Neural cell (in vitro differentiated cells): Measurements from ENCODE around the gene NT5C.

Experiments used
- CTCF ChIP-seq: fragments of 450-650 bp; IDR thresholded peaks from 2 replicates; pipeline ENCODE4 v1.5.1; 2014; ENCODE audit warnings: antibody characterized with exemption, mild to moderate bottlenecking, moderate library complexity; ENCODE audit not compliant: poor library complexity, severe bottlenecking
- EP300 ChIP-seq: fragments of 450-650 bp; conservative IDR thresholded peaks from 2 replicates; pipeline ENCODE4 v1.6.1; 2014; ENCODE audit warnings: antibody characterized with exemption, mild to moderate bottlenecking, moderate library complexity; ENCODE audit not compliant: poor library complexity, severe bottlenecking
- EZH2 ChIP-seq: fragments of 200-600, 300-800 bp; shearing (Covaris generic), sonication (generic); IDR thresholded peaks from 2 replicates; pipeline ENCODE4 v1.6.1; 2014; ENCODE audit warnings: antibody characterized with exemption, low read length, borderline replicate concordance, mild to moderate bottlenecking; ENCODE audit not compliant: insufficient read depth, poor library complexity, severe bottlenecking
- MXI1 ChIP-seq: fragments of 450-650 bp; conservative IDR thresholded peaks from 2 replicates; pipeline ENCODE4 v1.6.1; 2014; ENCODE audit warnings: antibody characterized with exemption, mild to moderate bottlenecking; ENCODE audit not compliant: poor library complexity, severe bottlenecking
- POLR2AphosphoS5 ChIP-seq: IDR thresholded peaks from 2 replicates; pipeline ENCODE4 v1.6.1; 2012
- RAD21 ChIP-seq: fragments of 450-650 bp; conservative IDR thresholded peaks from 2 replicates; pipeline ENCODE4 v1.6.1; 2014; ENCODE audit warnings: antibody characterized with exemption, mild to moderate bottlenecking, moderate library complexity
- REST ChIP-seq: IDR thresholded peaks from 2 replicates; pipeline ENCODE4 v1.6.1; 2012; ENCODE audit warnings: borderline replicate concordance
- SMC3 ChIP-seq: fragments of 450-650 bp; conservative IDR thresholded peaks from 2 replicates; pipeline ENCODE4 v1.6.1; 2014; ENCODE audit warnings: antibody characterized with exemption, mild to moderate bottlenecking, moderate library complexity; ENCODE audit not compliant: poor library complexity
- TAF1 ChIP-seq: IDR thresholded peaks from 2 replicates; pipeline ENCODE4 v1.6.1; 2012; ENCODE audit warnings: low read depth

GRCh38 chr17:75176625-75177024, 45.1 kb upstream of the NT5C start:
- no peak for TF ChIP-seq CTCF
- TF ChIP-seq POLR2AphosphoS5 = no peak
- no peak for TF ChIP-seq EZH2
- TF ChIP-seq REST = no peak
- TF ChIP-seq EP300 = no peak
- TF ChIP-seq TAF1 = no peak
- TF ChIP-seq SMC3 = no peak
- no peak for TF ChIP-seq RAD21
- TF ChIP-seq MXI1 = no peak
